HG03103 (cell line): ENCODE measurements around the gene VPREB3.

Experiments
- ATAC-seq: cut with Tn5 transposase; IDR thresholded peaks from one replicate; pipeline ENCODE4 v1.9.1; 2021; ENCODE audit warnings: low read depth; ENCODE audit not compliant: unreplicated experiment

Gene VPREB3

GRCh38 chr22:23783265-23784150 lies 29.3 kb upstream of the VPREB3 start:
- ATAC-seq, result no peak

- ATAC-seq, result no peak
Measured at GRCh38 chr22:23782703-23783102, 28.5 kb upstream of the VPREB3 start.

GRCh38 chr22:23782252-23782651 lies 28.0 kb upstream of the VPREB3 start:
- ATAC-seq, result no peak

- no peak for ATAC-seq
Measured at GRCh38 chr22:23781511-23782183, 27.4 kb upstream of the VPREB3 start.

GRCh38 chr22:23781065-23781464 lies 26.8 kb upstream of the VPREB3 start:
- ATAC-seq, result no peak

- ATAC-seq, result no peak
Measured at GRCh38 chr22:23780146-23780748, 26.0 kb upstream of the VPREB3 start.

- no peak for ATAC-seq
Measured at GRCh38 chr22:23779731-23780130, 25.5 kb upstream of the VPREB3 start.

- no peak for ATAC-seq
Measured at GRCh38 chr22:23779083-23779482, 24.9 kb upstream of the VPREB3 start.

- ATAC-seq, result no peak
Measured at GRCh38 chr22:23778577-23778900, 24.3 kb upstream of the VPREB3 start.

GRCh38 chr22:23777776-23778576 lies 23.8 kb upstream of the VPREB3 start:
- no peak for ATAC-seq

- no peak for ATAC-seq
Measured at GRCh38 chr22:23775779-23776375, 21.7 kb upstream of the VPREB3 start.

GRCh38 chr22:23774922-23775436 lies 20.8 kb upstream of the VPREB3 start:
- no peak for ATAC-seq

- ATAC-seq, result no peak
Measured at GRCh38 chr22:23774114-23774921, 20.1 kb upstream of the VPREB3 start.

- no peak for ATAC-seq
Measured at GRCh38 chr22:23773483-23774113, 19.4 kb upstream of the VPREB3 start.

GRCh38 chr22:23772649-23773473 lies 18.6 kb upstream of the VPREB3 start, which contains the start of gene MMP11:
MMP11 (plus strand) TSS chr22:23772849; CDS start chr22:23772871, 22 bp downstream.
- no peak for ATAC-seq

GRCh38 chr22:23772315-23772648 lies 18.1 kb upstream of the VPREB3 start:
- no peak for ATAC-seq

GRCh38 chr22:23769321-23769965 lies 15.2 kb upstream of the VPREB3 start:
- ATAC-seq, result no peak
